HG03575 (cell line): ENCODE data around the gene EPN3.

ENCODE experiments used
- ATAC-seq: cut with Tn5 transposase; IDR thresholded peaks from one replicate; pipeline ENCODE4 v1.9.1; 2021; ENCODE audit not compliant: unreplicated experiment, insufficient number of reproducible peaks, low FRiP score; ENCODE audit errors: extremely low read depth

The EPN3 gene

GRCh38 chr17:50529849-50530248 is 2.7 kb upstream of the EPN3 start:
- no peak for ATAC-seq

GRCh38 chr17:50531428-50532025 is 1.0 kb upstream of the EPN3 start:
- ATAC-seq, result no peak

- no peak for ATAC-seq
Observed at GRCh38 chr17:50533185-50533584, 650 bp downstream of the EPN3 start.

- ATAC-seq, result no peak
Observed at GRCh38 chr17:50533720-50534148, 1.2 kb downstream of the EPN3 start.

- ATAC-seq, result no peak
Observed at GRCh38 chr17:50534222-50534978, 1.9 kb downstream of the EPN3 start.

- ATAC-seq, result no peak
Observed at GRCh38 chr17:50534979-50535326, 2.4 kb downstream of the EPN3 start.

- no peak for ATAC-seq
Observed at GRCh38 chr17:50535407-50535806, 2.9 kb downstream of the EPN3 start.

GRCh38 chr17:50536683-50537646 is 4.4 kb downstream of the EPN3 start:
- no peak for ATAC-seq

GRCh38 chr17:50537721-50538548 is 5.4 kb downstream of the EPN3 start:
- ATAC-seq, result no peak

- no peak for ATAC-seq
Observed at GRCh38 chr17:50538549-50539410, 6.2 kb downstream of the EPN3 start.

GRCh38 chr17:50539762-50540559 is 7.4 kb downstream of the EPN3 start:
- ATAC-seq, result no peak

- ATAC-seq, result no peak
Observed at GRCh38 chr17:50540560-50541401, 8.2 kb downstream of the EPN3 start.

GRCh38 chr17:50541402-50541715 is 8.8 kb downstream of the EPN3 start:
- ATAC-seq, result no peak

- ATAC-seq, result no peak
Observed at GRCh38 chr17:50541716-50542688, 9.5 kb downstream of the EPN3 start.
